Lung (tissue), 12 donors: ENCODE data around the gene GPR39. TPM values are rescaled to one million over a fixed set of nuclear protein-coding genes. Genes with fewer than 3 reads are reported as not detected.

ENCODE experiments used
- ATAC-seq: fragments of 200-7000 bp; cut with Tn5 transposase; one replicate; pipeline ENCODE4 v1.9.1; 2020; ENCODE audit warnings: moderate number of reproducible peaks; ENCODE audit not compliant: insufficient read depth, low FRiP score
- DNase-seq, 3 donors: peaks; one replicate each; pipeline ENCODE4 v3.0.0-alpha.2; 2013 to 2017
- H3K27ac ChIP-seq, 2 donors: one replicate each; pipeline ENCODE4 v1.5.1; 2013; ENCODE audit warnings: mild to moderate bottlenecking in 2 of 2, moderate library complexity in 2 of 2, control low read depth in 1 of 2, inconsistent platforms in 1 of 2, low read depth in 1 of 2, low read length in 1 of 2
- H3K27me3 ChIP-seq, 3 donors: one replicate each; pipeline ENCODE4 v1.5.1; 2013; ENCODE audit warnings: low read length in 2 of 3; ENCODE audit not compliant: control insufficient read depth in 3 of 3, insufficient read depth in 3 of 3
- H3K36me3 ChIP-seq, 4 donors: one replicate each; pipeline ENCODE4 v1.5.1; 2013; ENCODE audit warnings: low read length in 4 of 4, mild to moderate bottlenecking in 1 of 4, moderate library complexity in 1 of 4; ENCODE audit not compliant: control insufficient read depth in 4 of 4, insufficient read depth in 4 of 4
- H3K4me1 ChIP-seq, 5 donors: one replicate each; pipeline ENCODE4 v1.5.1; 2013; ENCODE audit warnings: low read length in 5 of 5, mild to moderate bottlenecking in 2 of 5, moderate library complexity in 1 of 5; ENCODE audit not compliant: control insufficient read depth in 5 of 5, insufficient read depth in 5 of 5
- H3K4me3 ChIP-seq: one replicate; pipeline ENCODE4 v1.5.1; 2013; ENCODE audit warnings: mild to moderate bottlenecking, control low read depth, moderate library complexity
- H3K9ac ChIP-seq, 2 donors: one replicate each; pipeline ENCODE4 v1.5.1; 2013; ENCODE audit warnings: low read length in 2 of 2, control low read depth in 1 of 2; ENCODE audit not compliant: insufficient read depth in 1 of 2
- H3K9me3 ChIP-seq, 4 donors: one replicate each; pipeline ENCODE4 v1.5.1; 2013; ENCODE audit warnings: low read length in 3 of 4, mild to moderate bottlenecking in 1 of 4, moderate library complexity in 1 of 4; ENCODE audit not compliant: control insufficient read depth in 4 of 4, insufficient read depth in 3 of 4
- WGBS, 2 donors: extraction: QIAGEN DNeasy Blood & Tissue Kit; methylation state at CpG; one replicate each; pipeline ENCODE4 v1.1.7; 2013; 5-methylcytosine and 5-hydroxymethylcytosine counted together
- polyA plus RNA-seq, 2 donors: library from polyadenylated mRNA; stranded (reverse); fragments of 200-250 nt; gene quantifications; one replicate each; pipeline ENCODE4 v1.2.1, GENCODE V29; 2013
- total RNA-seq, 2 donors: library from RNA; depleted of rRNA in 1 of 2; stranded (reverse); fragments of >200 nt in 1 of 2; gene quantifications; one replicate each; pipeline ENCODE4 v1.2.1, GENCODE V29; 2014 to 2021
- TF ChIP-seq, protein P1 (sequence below): IDR thresholded peaks from 2 replicates; pipeline ENCODE4 v1.5.1; 2012; ENCODE audit warnings: mild to moderate bottlenecking; ENCODE audit errors: control extremely low read depth, extremely low read depth
- donor health status: control.
- donor health status: control.
- donor health status: Bipolar disorder and iron deficiency.
- donor health status: healthy.
- donor health status: DM: yes; HTN: yes; CAD: no.

Gene GPR39
- total and polyA plus RNA-seq, 4 donors = 5.8 to 15.3 (median 11.1) TPM

DNA sequence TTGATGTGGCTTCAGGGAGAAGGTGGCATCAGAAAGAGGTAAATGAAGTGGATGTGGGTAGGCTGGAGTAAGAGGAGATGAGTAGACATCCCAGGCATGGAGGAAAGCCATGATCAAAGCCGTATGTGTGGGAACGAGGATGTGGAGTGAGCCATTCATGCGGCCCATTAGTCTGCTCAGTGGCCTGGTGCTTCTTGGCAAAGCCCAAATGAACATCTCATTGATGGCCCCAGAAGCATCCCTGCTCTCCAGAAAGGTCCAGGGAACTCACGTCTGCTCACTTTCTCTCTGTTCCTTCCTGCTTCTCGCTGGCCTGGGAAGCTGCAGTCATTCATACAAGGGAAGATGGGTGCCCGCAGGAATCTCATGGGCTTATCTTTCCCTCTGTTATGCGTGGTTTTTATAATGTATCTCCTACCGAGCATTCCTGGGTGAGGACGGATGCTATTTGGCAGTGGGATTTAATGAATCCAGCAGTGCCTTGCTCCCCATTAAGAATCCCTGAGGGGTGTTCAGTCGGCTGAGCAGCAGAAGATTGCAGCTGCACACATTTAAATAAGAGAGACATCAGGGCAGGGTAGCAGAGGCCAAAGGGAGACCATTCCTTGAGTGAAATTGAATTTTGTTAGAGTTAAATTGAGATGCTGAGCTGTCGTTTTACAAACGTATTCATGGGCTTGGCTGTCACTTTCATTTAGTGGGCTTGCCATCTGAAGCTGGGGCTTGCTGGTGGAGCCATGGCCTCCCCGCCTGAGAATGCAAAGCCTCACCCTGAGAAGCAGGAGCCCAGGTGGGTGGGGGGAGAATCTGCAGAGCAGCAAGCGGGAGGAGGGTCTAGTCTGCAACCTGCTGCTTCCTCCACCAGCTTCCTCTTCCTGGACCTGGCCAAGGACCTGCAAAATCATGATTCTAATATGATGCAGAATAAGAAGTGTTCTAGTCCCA is 188.9 kb downstream of the GPR39 start:
- ATAC-seq (no peak), DNase-seq (no peak)
- Histone ChIP-seq H3K27me3 (peaks cover 0 to 5% (median 0%) of the 10 kb centered on the region in 3 donors), H3K9ac (no peak overlapping the region), H3K4me1 (no peaks in the 10 kb centered on the region), H3K36me3 (no peaks in the 10 kb centered on the region), H3K9me3 (no peaks in the 10 kb centered on the region), H3K4me3 (no peak overlapping the region), H3K27ac (no peak overlapping the region)
- WGBS, 2 donors = 79 to 82% methylated on average over 14 of the region's 14 CpGs
- TF ChIP-seq, protein P1, sequence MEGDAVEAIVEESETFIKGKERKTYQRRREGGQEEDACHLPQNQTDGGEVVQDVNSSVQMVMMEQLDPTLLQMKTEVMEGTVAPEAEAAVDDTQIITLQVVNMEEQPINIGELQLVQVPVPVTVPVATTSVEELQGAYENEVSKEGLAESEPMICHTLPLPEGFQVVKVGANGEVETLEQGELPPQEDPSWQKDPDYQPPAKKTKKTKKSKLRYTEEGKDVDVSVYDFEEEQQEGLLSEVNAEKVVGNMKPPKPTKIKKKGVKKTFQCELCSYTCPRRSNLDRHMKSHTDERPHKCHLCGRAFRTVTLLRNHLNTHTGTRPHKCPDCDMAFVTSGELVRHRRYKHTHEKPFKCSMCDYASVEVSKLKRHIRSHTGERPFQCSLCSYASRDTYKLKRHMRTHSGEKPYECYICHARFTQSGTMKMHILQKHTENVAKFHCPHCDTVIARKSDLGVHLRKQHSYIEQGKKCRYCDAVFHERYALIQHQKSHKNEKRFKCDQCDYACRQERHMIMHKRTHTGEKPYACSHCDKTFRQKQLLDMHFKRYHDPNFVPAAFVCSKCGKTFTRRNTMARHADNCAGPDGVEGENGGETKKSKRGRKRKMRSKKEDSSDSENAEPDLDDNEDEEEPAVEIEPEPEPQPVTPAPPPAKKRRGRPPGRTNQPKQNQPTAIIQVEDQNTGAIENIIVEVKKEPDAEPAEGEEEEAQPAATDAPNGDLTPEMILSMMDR = no peak

DNA sequence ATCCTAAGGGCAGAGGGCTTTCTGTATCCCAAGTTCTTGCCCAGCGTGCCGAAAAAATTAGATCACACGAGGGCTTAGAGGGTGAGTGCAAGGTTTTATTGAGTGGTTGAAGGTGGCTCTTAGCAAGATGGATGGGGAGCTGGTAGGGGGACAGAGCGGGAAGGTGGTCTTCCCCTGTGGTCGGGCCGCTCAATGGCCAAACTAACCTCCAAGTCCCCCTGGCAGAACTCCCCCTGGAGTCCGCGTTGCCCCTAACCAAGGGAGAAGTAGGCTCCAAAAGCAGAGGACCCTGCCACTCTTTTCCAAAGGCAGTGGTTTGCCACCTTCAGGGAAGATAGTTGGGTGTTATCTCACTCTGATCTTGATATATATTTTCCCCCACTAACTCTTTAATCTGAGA is 190.0 kb downstream of the GPR39 start:
- Histone ChIP-seq H3K27me3 (peaks cover 0 to 5% (median 0%) of the 10 kb centered on the region in 3 donors), H3K27ac (no peak overlapping the region), H3K4me3 (no peak overlapping the region), H3K36me3 (no peaks in the 10 kb centered on the region), H3K9me3 (no peaks in the 10 kb centered on the region), H3K9ac (no peak overlapping the region), H3K4me1 (no peaks in the 10 kb centered on the region)
- 93 to 94% methylated on average over 8 of the region's 8 CpGs for WGBS, 2 donors
- TF ChIP-seq, protein P1 = no peak
- DNase-seq (no peak), ATAC-seq (no peak)

DNA sequence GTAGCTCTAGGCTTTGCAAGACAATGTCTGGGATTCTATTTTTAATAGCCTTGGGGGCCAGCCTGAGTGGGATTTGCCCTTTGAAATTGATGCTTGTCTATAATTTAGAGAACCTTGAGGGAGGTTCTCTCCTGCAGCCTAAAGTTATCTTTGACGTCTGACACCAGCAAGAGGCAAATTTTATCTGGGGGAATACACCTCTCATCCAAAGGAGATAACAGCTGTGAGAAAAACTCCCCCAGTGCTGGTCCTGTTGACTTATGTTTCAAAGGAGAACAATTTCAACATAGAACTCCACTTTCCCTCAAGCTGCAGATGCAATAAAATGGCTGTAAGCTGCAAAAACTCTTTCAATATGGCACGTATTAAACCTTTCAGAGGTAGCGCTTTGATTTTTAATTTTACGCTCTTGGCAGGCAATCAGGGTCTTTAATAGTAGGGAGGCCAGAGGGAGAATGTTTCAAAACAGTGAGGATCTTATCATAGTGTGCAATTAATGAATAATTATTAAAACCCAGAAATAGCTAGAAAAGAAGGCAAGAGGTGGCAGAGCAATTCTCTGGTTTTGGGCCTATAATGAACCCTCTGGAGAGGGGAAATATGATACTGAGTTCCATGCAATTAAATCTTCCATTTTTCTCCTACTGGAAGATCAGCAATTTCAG is 191.0 kb downstream of the GPR39 start:
- WGBS, 2 donors = 89% methylated on average over 4 of the region's 4 CpGs
- Histone ChIP-seq H3K27ac (no peak overlapping the region), H3K27me3 (peaks cover 0 to 5% (median 0%) of the 10 kb centered on the region in 3 donors), H3K4me3 (no peak overlapping the region), H3K9ac (no peak overlapping the region), H3K4me1 (no peaks in the 10 kb centered on the region), H3K36me3 (no peaks in the 10 kb centered on the region), H3K9me3 (no peaks in the 10 kb centered on the region)
- TF ChIP-seq, protein P1 = no peak
- DNase-seq (no peak), ATAC-seq (no peak)
